H1 (cell line): ENCODE measurements around the gene ITIH4. TPM values are rescaled to one million over a fixed set of nuclear protein-coding genes. Genes with fewer than 3 reads are reported as not detected.

ENCODE experiments used
- CTCF ChIA-PET: fragments of 300-600 bp; sonication (Branson Sonifier 250); formaldehyde crosslinking; loops from one replicate; lab custom pipeline; 2021; ENCODE audit not compliant: partially characterized antibody; lab: Charles Lee
- POLR2A ChIA-PET: fragments of 300-600 bp; sonication (Branson Sonifier 250); formaldehyde crosslinking; loops from one replicate; lab custom pipeline; 2021; ENCODE audit warnings: inconsistent platforms; ENCODE audit not compliant: partially characterized antibody; lab: Charles Lee
- DNase-seq, 2 experiments: peaks; one replicate each; pipeline versions ENCODE4 v3.0.0 to v3.0.0-alpha.2; 2010 to 2022; ENCODE audit warnings: low spot score in 2 of 2, low read depth in 1 of 2, mixed read lengths in 1 of 2
- FAIRE-seq: peaks from 2 replicates; lab custom pipeline; 2011; peaks lifted over from hg19 to GRCh38; lab: Jason Lieb, UNC
- H2AFZ ChIP-seq: 2 replicates; pipeline ENCODE4 v1.8.1; 2012; ENCODE audit warnings: low read length, inconsistent platforms
- H2AK5ac ChIP-seq: 2 replicates; pipeline ENCODE4 v1.6.1; 2013; ENCODE audit warnings: low read depth, low read length
- H2BK120ac ChIP-seq: replicated peaks from 2 replicates; pipeline ENCODE3; 2013; ENCODE audit warnings: low read depth, low read length, inconsistent platforms
- H2BK12ac ChIP-seq: 2 replicates; pipeline ENCODE4 v1.6.1; 2013; ENCODE audit warnings: low read depth, low read length
- H2BK15ac ChIP-seq: 2 replicates; pipeline ENCODE4 v1.6.1; 2013; ENCODE audit warnings: low read length
- H2BK20ac ChIP-seq: 2 replicates; pipeline ENCODE4 v1.6.1; 2013; ENCODE audit warnings: low read length
- H2BK5ac ChIP-seq: 2 replicates; pipeline ENCODE4 v1.6.1; 2013; ENCODE audit warnings: low read depth, low read length
- H3K14ac ChIP-seq: 2 replicates; pipeline ENCODE4 v1.6.1; 2013; ENCODE audit warnings: inconsistent platforms; ENCODE audit not compliant: insufficient read length
- H3K18ac ChIP-seq: 2 replicates; pipeline ENCODE4 v1.6.1; 2013; ENCODE audit warnings: low read length; ENCODE audit errors: extremely low read depth
- H3K23ac ChIP-seq: 2 replicates; pipeline ENCODE4 v1.6.1; 2013; ENCODE audit warnings: inconsistent platforms; ENCODE audit not compliant: insufficient read length
- H3K23me2 ChIP-seq: 2 replicates; pipeline ENCODE4 v1.6.1; 2013; ENCODE audit warnings: low read depth, low read length
- H3K27ac ChIP-seq: 2 replicates; pipeline ENCODE4 v1.6.1; 2011; ENCODE audit warnings: low read depth, low read length, inconsistent platforms
- H3K27me3 ChIP-seq, 4 experiments: replicated peaks in 1 of 4; 1 replicate in 1 of 4; 2 replicates in 3 of 4; pipeline versions ENCODE4 v1.6.1 to v1.8.1; 2011 to 2013; ENCODE audit warnings: low read length in 3 of 4, mild to moderate bottlenecking in 3 of 4, inconsistent platforms in 2 of 4, mixed read lengths in 2 of 4, moderate library complexity in 1 of 4; ENCODE audit not compliant: control insufficient read depth in 3 of 4, insufficient read depth in 3 of 4; ENCODE audit errors: extremely low read depth in 1 of 4
- H3K36me3 ChIP-seq, 4 experiments: 2 replicates each; pipeline versions ENCODE4 v1.6.1 to v1.8.1; 2011 to 2013; ENCODE audit warnings: mild to moderate bottlenecking in 4 of 4, low read length in 3 of 4, moderate library complexity in 2 of 4, control low read depth in 1 of 4, inconsistent platforms in 1 of 4; ENCODE audit not compliant: insufficient read depth in 4 of 4, control insufficient read depth in 2 of 4
- H3K4ac ChIP-seq: replicated peaks from 2 replicates; pipeline ENCODE3; 2013; ENCODE audit warnings: low read length, low read depth, mixed read lengths, inconsistent platforms; ENCODE audit not compliant: insufficient read length
- H3K4me1 ChIP-seq, 4 experiments: replicated peaks in 1 of 4; 1 replicate in 1 of 4; 2 replicates in 3 of 4; pipeline versions ENCODE4 v1.6.1 to v1.8.1; 2011 to 2013; ENCODE audit warnings: low read length in 3 of 4, inconsistent platforms in 2 of 4, mixed read lengths in 1 of 4; ENCODE audit not compliant: insufficient read depth in 4 of 4, control insufficient read depth in 3 of 4
- H3K4me2 ChIP-seq, 2 experiments: 2 replicates each; pipeline versions ENCODE4 v1.6.1 to v1.8.1; 2011 to 2013; ENCODE audit warnings: low read depth in 2 of 2, low read length in 2 of 2, control low read depth in 1 of 2, inconsistent platforms in 1 of 2, mild to moderate bottlenecking in 1 of 2; ENCODE audit not compliant: insufficient read depth in 1 of 2
- H3K4me3 ChIP-seq, 4 experiments: fragments of 200-600, 300-600 bp in 1 of 4; sonication (generic), shearing (Covaris generic), sonication (Bioruptor Twin) in 1 of 4; 2 replicates each; pipeline versions ENCODE4 v1.5.1 to v1.8.1; 2011 to 2016; ENCODE audit warnings: low read length in 4 of 4, low read depth in 3 of 4, control low read depth in 2 of 4, inconsistent platforms in 2 of 4, mild to moderate bottlenecking in 2 of 4, mixed read lengths in 1 of 4, moderate library complexity in 1 of 4; ENCODE audit not compliant: insufficient read depth in 2 of 4; ENCODE audit errors: extremely low read depth in 1 of 4
- H3K56ac ChIP-seq: replicated peaks from 2 replicates; pipeline ENCODE3; 2013; ENCODE audit warnings: low read depth, mild to moderate bottlenecking, mixed read lengths, low read length, inconsistent platforms; ENCODE audit not compliant: insufficient read length
- H3K79me1 ChIP-seq: 2 replicates; pipeline ENCODE4 v1.6.1; 2013; ENCODE audit warnings: low read depth, low read length, control low read depth
- H3K79me2 ChIP-seq, 2 experiments: 2 replicates each; pipeline versions ENCODE4 v1.6.1 to v1.8.1; 2012 to 2013; ENCODE audit warnings: low read length in 2 of 2, mild to moderate bottlenecking in 2 of 2, inconsistent platforms in 1 of 2; ENCODE audit not compliant: insufficient read depth in 2 of 2, control insufficient read depth in 1 of 2
- H3K9ac ChIP-seq, 4 experiments: replicated peaks in 1 of 4; 1 replicate in 1 of 4; 2 replicates in 3 of 4; pipeline versions ENCODE4 v1.6.1 to v1.8.1; 2011 to 2013; ENCODE audit warnings: low read depth in 3 of 4, low read length in 3 of 4, control low read depth in 2 of 4, mild to moderate bottlenecking in 2 of 4, moderate library complexity in 2 of 4, inconsistent platforms in 1 of 4; ENCODE audit errors: extremely low read depth in 1 of 4
- H3K9me3 ChIP-seq, 2 experiments: 2 replicates each; pipeline versions ENCODE4 v1.6.1 to v1.8.1; 2012 to 2013; ENCODE audit warnings: mild to moderate bottlenecking in 2 of 2, moderate library complexity in 2 of 2, control low read depth in 1 of 2, inconsistent platforms in 1 of 2, low read depth in 1 of 2, low read length in 1 of 2, mixed read lengths in 1 of 2; ENCODE audit not compliant: insufficient read depth in 2 of 2
- H4K20me1 ChIP-seq, 2 experiments: replicated peaks in 1 of 2; 2 replicates each; pipeline versions ENCODE3 to v1.8.1; 2011 to 2013; ENCODE audit warnings: inconsistent platforms in 2 of 2, low read length in 2 of 2, mild to moderate bottlenecking in 1 of 2; ENCODE audit not compliant: insufficient read depth in 2 of 2, control insufficient read depth in 1 of 2
- H4K5ac ChIP-seq: 2 replicates; pipeline ENCODE4 v1.6.1; 2013; ENCODE audit warnings: low read length, low read depth, mixed read lengths, inconsistent platforms; ENCODE audit not compliant: insufficient read length
- H4K8ac ChIP-seq: 2 replicates; pipeline ENCODE4 v1.8.0; 2013; ENCODE audit warnings: mild to moderate bottlenecking, moderate library complexity, low read length, inconsistent platforms; ENCODE audit not compliant: insufficient read depth; ENCODE audit errors: extremely low read depth
- H4K91ac ChIP-seq: replicated peaks from 2 replicates; pipeline ENCODE3; 2013; ENCODE audit warnings: low read length, mixed read lengths, inconsistent platforms; ENCODE audit not compliant: insufficient read length
- BACH1 ChIP-seq: IDR thresholded peaks from 2 replicates; pipeline ENCODE4 v1.6.1; 2012; ENCODE audit warnings: low read length, improper control_type of control experiment
- CREB1 ChIP-seq: IDR thresholded peaks from 2 replicates; pipeline ENCODE4 v1.6.1; 2012; ENCODE audit warnings: inconsistent platforms
- CTBP2 ChIP-seq: IDR thresholded peaks from 2 replicates; pipeline ENCODE4 v1.7.0; 2011; ENCODE audit warnings: borderline replicate concordance, mild to moderate bottlenecking, moderate library complexity, mixed read lengths, low read length; ENCODE audit not compliant: insufficient read depth, insufficient read length
- EP300 ChIP-seq, 2 experiments: IDR thresholded peaks; 1 replicate in 1 of 2; 2 replicates in 1 of 2; pipeline ENCODE4 v1.6.1; 2011 to 2012; ENCODE audit warnings: low read depth in 2 of 2, low read length in 2 of 2, mild to moderate bottlenecking in 2 of 2, borderline replicate concordance in 1 of 2, inconsistent platforms in 1 of 2, moderate library complexity in 1 of 2
- NANOG ChIP-seq: IDR thresholded peaks from 2 replicates; pipeline ENCODE4 v1.6.1; 2011; ENCODE audit warnings: low read length, low read depth, mild to moderate bottlenecking, inconsistent platforms; ENCODE audit not compliant: insufficient read depth, poor library complexity, severe bottlenecking
- RAD21 ChIP-seq, 2 experiments: IDR thresholded peaks in 1 of 2; conservative IDR thresholded peaks in 1 of 2; 2 replicates each; pipeline ENCODE4 v1.6.1; 2011; ENCODE audit warnings: low read depth in 2 of 2, low read length in 2 of 2, improper control_type of control experiment in 1 of 2, inconsistent platforms in 1 of 2, mild to moderate bottlenecking in 1 of 2, moderate library complexity in 1 of 2
- TBP ChIP-seq: IDR thresholded peaks from 2 replicates; pipeline ENCODE4 v1.6.1; 2011; ENCODE audit warnings: low read depth, low read length, improper control_type of control experiment
- WGBS, 2 experiments: shearing (Covaris generic) in 1 of 2; methylation state at CpG; one replicate each; pipeline versions ENCODE4 v1.1.6 to v1.1.7; 2013 to 2015; ENCODE audit warnings: low lambda C conversion rate in 2 of 2, mixed read lengths in 2 of 2, inconsistent platforms in 1 of 2, low coverage in 1 of 2, missing lambda C conversion rate in 1 of 2; ENCODE audit not compliant: insufficient replicate concordance in 2 of 2, insufficient coverage in 1 of 2, insufficient read length in 1 of 2; ENCODE audit errors: extremely low coverage in 1 of 2, missing lambda C conversion rate in 1 of 2; 5-methylcytosine and 5-hydroxymethylcytosine counted together
- polyA plus RNA-seq, 7 experiments: library from polyadenylated mRNA; depleted of rRNA in 3 of 7; stranded (reverse) in 5 of 7; unstranded in 2 of 7; fragments of >200 nt in 5 of 7; fragments of 200-250 nt in 2 of 7; gene quantifications; 1 replicate in 5 of 7; 2 replicates in 1 of 7; 4 replicates in 1 of 7; pipeline versions ENCODE4 v1.2.1 to v1.2.3, GENCODE V29; 2011 to 2013; ENCODE audit warnings: missing spikeins in 2 of 7, mixed read lengths in 2 of 7
- total RNA-seq: library from RNA; stranded (reverse); fragmentation: NEBNext Ultra II Directional; extraction: Animal tissue kit (Norgen Biotek cat#: 25700); gene quantifications from 2 replicates; pipeline ENCODE4 v1.2.1, GENCODE V29; 2021
- TF ChIP-seq, protein P1 (sequence below): IDR thresholded peaks from 2 replicates; pipeline ENCODE4 v1.6.1; 2012; ENCODE audit warnings: inconsistent platforms

Gene ITIH4
- total and polyA plus RNA-seq, 2 of the 8 experiments (the other 6 are each of a cell fraction or from before 2014, with no cell fraction given), result 3.4 to 3.7 TPM

DNA sequence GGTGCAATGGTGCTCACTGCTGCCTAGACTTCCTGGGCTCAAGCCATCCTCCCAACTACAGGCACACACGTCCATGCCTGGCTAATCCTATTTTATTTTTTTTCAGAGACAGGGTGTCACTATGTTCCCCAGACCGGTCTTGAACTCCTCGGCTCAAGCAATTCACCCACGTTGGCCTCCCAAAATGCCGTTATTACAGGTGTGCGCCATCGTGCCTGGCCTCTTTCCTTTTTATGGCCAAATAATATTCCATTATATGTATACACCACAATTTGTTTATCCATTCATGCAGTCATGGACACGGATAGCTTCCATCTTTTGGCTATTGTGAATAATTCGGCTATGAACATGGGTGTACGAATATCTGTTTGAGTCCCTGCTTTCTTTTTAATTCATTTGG lies 58.8 kb downstream of the ITIH4 start:
- H2AK5ac ChIP-seq, result 0 out of 2 replicates have a peak overlapping the region, but pooled peaks have one; percentile 28
- no peak overlapping the region for H3K56ac ChIP-seq
- H3K18ac ChIP-seq, result no peak overlapping the region
- H2BK120ac ChIP-seq, result no peak overlapping the region
- peaks cover 7% of the 10 kb centered on the region for H3K23me2 ChIP-seq
- no peak overlapping the region for H3K4ac ChIP-seq
- no peaks in the 10 kb centered on the region for H3K9me3 ChIP-seq
- H3K4me2 ChIP-seq, result peak overlapping the region; percentile 73 to 83; a peak in 3 of 4 replicates
- H4K20me1 ChIP-seq, result no peaks in the 10 kb centered on the region
- H3K27ac ChIP-seq, result no peak overlapping the region
- DNase-seq (no peak), FAIRE-seq (no peak)
- POLR2A ChIA-PET, result interaction anchor here (1.2 to 2.3 kb wide), 9 partner anchors 8 to 81 kb away, joined by 3 to 10 read pairs (median 8); partner anchors contain the start of gene ITIH3
- no peak overlapping the region for H2BK12ac ChIP-seq
- H2BK20ac ChIP-seq, result no peak overlapping the region
- no peak overlapping the region for H2BK5ac ChIP-seq
- peaks cover 0 to 21% of the 10 kb centered on the region in 2 experiments; a peak in 3 of 4 replicates for H3K79me2 ChIP-seq
- H3K4me3 ChIP-seq, result peak overlapping the region in 1 of 4 experiments; percentile 70; a peak in 3 of 8 replicates
- H3K23ac ChIP-seq, result no peak overlapping the region
- no peak overlapping the region for H4K5ac ChIP-seq
- peaks cover 3% of the 10 kb centered on the region; the same call in 1 of the 2 replicates for H3K79me1 ChIP-seq
- 89% methylated on average over 10 of the region's 10 CpGs; no CpG with 5 or more reads in 1 of the 2 experiments for WGBS, 2 experiments
- H3K4me1 ChIP-seq, result peaks cover 0 to 2% (median 0%) of the 10 kb centered on the region in 4 experiments; a peak in 1 of 7 replicates
- no peak overlapping the region; the same call in 1 of the 2 replicates for H2AFZ ChIP-seq
- H4K8ac ChIP-seq, result no peak overlapping the region
- no peak overlapping the region for H4K91ac ChIP-seq
- no peak overlapping the region for H3K14ac ChIP-seq
- H3K9ac ChIP-seq, result no peak overlapping the region
- CTCF ChIA-PET, result interaction anchor here (1.1 to 4.7 kb wide), 5 partner anchors 21 to 51 kb away, joined by 3 to 28 read pairs (median 5); no protein-coding TSS in a partner anchor
- H2BK15ac ChIP-seq, result no peak overlapping the region
- H3K27me3 ChIP-seq, result no peaks in the 10 kb centered on the region
- H3K36me3 ChIP-seq, result peaks cover 2 to 13% (median 7%) of the 10 kb centered on the region in 4 experiments; a peak in 5 of 8 replicates
- TF ChIP-seq EP300 (IDR thresholded peaks at IDR 0.05; ENCODE audit: borderline replicate concordance in 1 of 2, low read depth in 2 of 2, low read length in 2 of 2), result no peak
- TF ChIP-seq BACH1, result no peak
- TF ChIP-seq, protein P1, sequence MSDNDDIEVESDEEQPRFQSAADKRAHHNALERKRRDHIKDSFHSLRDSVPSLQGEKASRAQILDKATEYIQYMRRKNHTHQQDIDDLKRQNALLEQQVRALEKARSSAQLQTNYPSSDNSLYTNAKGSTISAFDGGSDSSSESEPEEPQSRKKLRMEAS, result no peak
- TF ChIP-seq TBP, result no peak
- no peak for TF ChIP-seq NANOG
- TF ChIP-seq RAD21 (IDR thresholded peaks at IDR 0.05 in 1 of 2, conservative IDR thresholded peaks at IDR 0.05 in 1 of 2; ENCODE audit: low read depth in 2 of 2, low read length in 2 of 2), result no peak
- TF ChIP-seq CTBP2, result no peak
- TF ChIP-seq CREB1, result no peak
